B cell (primary cell): ENCODE results near the gene RASSF8. TPM values are rescaled to one million over a fixed set of nuclear protein-coding genes. Genes with fewer than 3 reads are reported as not detected.

Experiments
- ATAC-seq: fragments of 200-7000 bp; cut with Tn5 transposase; one replicate; pipeline ENCODE4 v1.10.0; 2021; ENCODE audit warnings: low read depth, mild to moderate bottlenecking, moderate number of reproducible peaks, moderate library complexity
- CTCF ChIA-PET: fragments of 350-600 bp; sonication (Branson Sonifier 250); formaldehyde crosslinking; loops from one replicate; lab custom pipeline; 2021; ENCODE audit warnings: antibody characterized with exemption, inconsistent platforms; lab: Charles Lee
- POLR2A ChIA-PET: fragments of 350-600 bp; sonication (Branson Sonifier 250); formaldehyde crosslinking; loops from one replicate; lab custom pipeline; 2021; ENCODE audit warnings: antibody characterized with exemption; lab: Charles Lee
- DNase-seq: peaks from one replicate; pipeline ENCODE4 v3.0.0; 2013
- H2AFZ ChIP-seq: 2 replicates; pipeline ENCODE4 v1.6.1; 2012; ENCODE audit warnings: mild to moderate bottlenecking, low read depth, low read length; ENCODE audit not compliant: insufficient read depth, poor library complexity, severe bottlenecking
- H3K27ac ChIP-seq, 2 donors: 1 replicate in 1 of 2; 2 replicates in 1 of 2; pipeline ENCODE4 v1.5.1; 2012 to 2013; ENCODE audit warnings: low read length in 2 of 2, mild to moderate bottlenecking in 2 of 2, moderate library complexity in 1 of 2
- H3K27me3 ChIP-seq, 4 experiments: fragments of 200-600 bp in 1 of 4; sonication (generic) in 1 of 4; replicated peaks in 1 of 4; 1 replicate in 2 of 4; 2 replicates in 2 of 4; pipeline versions ENCODE4 v1.6.1 to v1.7.0; 2013 to 2016; ENCODE audit warnings: low read length in 3 of 4, mild to moderate bottlenecking in 2 of 4, mixed read lengths in 1 of 4, moderate library complexity in 1 of 4; ENCODE audit not compliant: insufficient read depth in 4 of 4, control insufficient read depth in 3 of 4; ENCODE audit errors: control extremely low read depth in 1 of 4
- H3K36me3 ChIP-seq, 2 experiments: replicated peaks in 1 of 2; 1 replicate in 1 of 2; 2 replicates in 1 of 2; pipeline versions ENCODE4 v1.6.1 to v1.7.1; 2013; ENCODE audit warnings: low read length in 1 of 2; ENCODE audit not compliant: insufficient read depth in 2 of 2, control insufficient read depth in 1 of 2; ENCODE audit errors: control extremely low read depth in 1 of 2, extremely low read depth in 1 of 2
- H3K4me1 ChIP-seq, 2 donors: fragments of 200-600 bp in 1 of 2; sonication (generic) in 1 of 2; 1 replicate in 1 of 2; 2 replicates in 1 of 2; pipeline versions ENCODE4 v1.5.1 to v1.6.1; 2013 to 2017; ENCODE audit warnings: low read length in 2 of 2; ENCODE audit not compliant: control insufficient read depth in 2 of 2, insufficient read depth in 2 of 2
- H3K4me2 ChIP-seq: replicated peaks from 2 replicates; pipeline ENCODE3; 2012; ENCODE audit warnings: mild to moderate bottlenecking, low read depth, low read length; ENCODE audit not compliant: poor library complexity, severe bottlenecking
- H3K4me3 ChIP-seq, 5 experiments: fragments of 200-600 bp in 1 of 5; sonication (generic) in 1 of 5; 1 replicate in 3 of 5; 2 replicates in 2 of 5; pipeline versions ENCODE4 v1.5.1 to v1.7.0; 2011 to 2016; ENCODE audit warnings: low read length in 4 of 5, mild to moderate bottlenecking in 4 of 5, low read depth in 2 of 5, control low read depth in 1 of 5, moderate library complexity in 1 of 5; ENCODE audit not compliant: insufficient read depth in 1 of 5; ENCODE audit errors: control extremely low read depth in 1 of 5, extremely low read depth in 1 of 5
- H3K79me2 ChIP-seq: fragments of 200-600 bp; sonication (generic); one replicate; pipeline ENCODE4 v1.6.0; 2016; ENCODE audit warnings: low read length; ENCODE audit not compliant: control insufficient read depth, insufficient read depth
- H3K9ac ChIP-seq: fragments of 200-600 bp; sonication (generic); 2 replicates; pipeline ENCODE4 v1.6.1; 2017; ENCODE audit warnings: mild to moderate bottlenecking, low read length, moderate library complexity
- H3K9me3 ChIP-seq, 3 donors: one replicate each; pipeline versions ENCODE4 v1.6.1 to v1.7.1; 2013; ENCODE audit warnings: low read length in 2 of 3; ENCODE audit not compliant: control insufficient read depth in 2 of 3, insufficient read depth in 1 of 3; ENCODE audit errors: control extremely low read depth in 1 of 3
- H4K20me1 ChIP-seq: 2 replicates; pipeline ENCODE4 v1.6.0; 2012; ENCODE audit warnings: mild to moderate bottlenecking, low read length; ENCODE audit not compliant: insufficient read depth, control insufficient read depth, poor library complexity, severe bottlenecking
- H3K27ac Mint-ChIP-seq: one replicate; pipeline ENCODE4 v1.8.0; 2021; ENCODE audit warnings: mixed read lengths
- H3K27me3 Mint-ChIP-seq: one replicate; pipeline ENCODE4 v1.8.0; 2021; ENCODE audit warnings: mixed read lengths
- H3K4me1 Mint-ChIP-seq: one replicate; pipeline ENCODE4 v1.8.0; 2021; ENCODE audit warnings: mixed read lengths
- H3K4me3 Mint-ChIP-seq: one replicate; pipeline ENCODE4 v1.8.0; 2021; ENCODE audit warnings: mixed read lengths
- H3K9me3 Mint-ChIP-seq: one replicate; pipeline ENCODE4 v1.8.0; 2022; ENCODE audit warnings: mixed read lengths; ENCODE audit not compliant: insufficient read depth
- EZH2 ChIP-seq: IDR thresholded peaks from 2 replicates; pipeline ENCODE4 v1.6.1; 2012; ENCODE audit warnings: borderline replicate concordance, low read depth, mild to moderate bottlenecking, moderate library complexity, low read length; ENCODE audit not compliant: insufficient read depth, poor library complexity, severe bottlenecking
- WGBS: methylation state at CpG from one replicate; pipeline ENCODE4 v1.1.5; 2013; ENCODE audit warnings: missing lambda C conversion rate; ENCODE audit not compliant: insufficient coverage; 5-methylcytosine and 5-hydroxymethylcytosine counted together
- intact Hi-C: fragments of 100-400 bp; cut with micrococcal nuclease; formaldehyde crosslinking; loops from one replicate; pipeline ENCODE4 v1.10.0; 2022
- polyA plus RNA-seq: library from polyadenylated mRNA; depleted of rRNA; stranded (reverse); fragments of >200 nt; gene quantifications from 2 replicates; pipeline ENCODE4 v1.2.3, GENCODE V29; 2012
- total RNA-seq, 2 donors: library from RNA; stranded (reverse); fragments of 120-200 nt in 1 of 2; gene quantifications; 1 replicate in 1 of 2; 2 replicates in 1 of 2; pipeline versions ENCODE4 v1.2.3 to v1.2.4, GENCODE V29; 2013 to 2022
- TF ChIP-seq, protein P1 (sequence below): fragments of 200-600 bp; IDR thresholded peaks from one replicate; pipeline ENCODE4 v1.8.0; 2022; ENCODE audit warnings: antibody characterized with exemption, mild to moderate bottlenecking

RASSF8 gene
- total and polyA plus RNA-seq, 2 donors (not counting 1 experiment from before 2014, with no cell fraction given): 0.01 to 0.49 TPM

DNA sequence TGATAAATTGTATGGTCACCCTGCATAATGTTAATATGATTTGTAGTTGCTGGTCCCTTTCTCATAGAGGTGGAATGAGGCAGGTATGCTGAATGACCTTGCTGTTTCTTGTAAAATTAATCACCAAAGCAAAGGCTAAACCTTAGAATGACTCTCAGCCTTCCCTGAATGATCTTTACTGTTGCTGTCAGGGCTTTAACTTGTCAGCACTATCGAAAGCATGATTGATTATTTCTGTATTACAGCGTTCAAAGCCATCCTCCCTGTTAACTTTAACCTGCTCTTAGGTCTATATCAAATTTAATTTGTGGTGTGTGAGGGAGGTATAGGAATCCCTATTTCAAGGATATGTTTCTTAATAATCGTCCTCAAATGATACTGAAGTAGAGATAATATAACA, 23.1 kb downstream of the RASSF8 start:
- CTCF ChIA-PET: no interaction called here

GRCh38 chr12:25982416-25982815, 23.9 kb downstream of the RASSF8 start:
- DNase-seq (no peak), ATAC-seq (no peak)
- H3K27ac Mint-ChIP-seq: no peak overlapping the region
- Histone ChIP-seq H3K27me3 (peaks cover 0 to 6% (median under 1%) of the 10 kb centered on the region in 4 experiments), H3K4me1 (no peaks in the 10 kb centered on the region), H3K4me3 (no peak overlapping the region), H3K27ac (no peak overlapping the region), H3K9ac (no peak overlapping the region), H3K36me3 (no peaks in the 10 kb centered on the region), H4K20me1 (no peaks in the 10 kb centered on the region), H3K79me2 (no peaks in the 10 kb centered on the region), H3K4me2 (no peak overlapping the region), H2AFZ (no peak overlapping the region), H3K9me3 (no peaks in the 10 kb centered on the region)
- CTCF ChIA-PET: no interaction called here
- no peak for TF ChIP-seq EZH2
- TF ChIP-seq, protein P1, sequence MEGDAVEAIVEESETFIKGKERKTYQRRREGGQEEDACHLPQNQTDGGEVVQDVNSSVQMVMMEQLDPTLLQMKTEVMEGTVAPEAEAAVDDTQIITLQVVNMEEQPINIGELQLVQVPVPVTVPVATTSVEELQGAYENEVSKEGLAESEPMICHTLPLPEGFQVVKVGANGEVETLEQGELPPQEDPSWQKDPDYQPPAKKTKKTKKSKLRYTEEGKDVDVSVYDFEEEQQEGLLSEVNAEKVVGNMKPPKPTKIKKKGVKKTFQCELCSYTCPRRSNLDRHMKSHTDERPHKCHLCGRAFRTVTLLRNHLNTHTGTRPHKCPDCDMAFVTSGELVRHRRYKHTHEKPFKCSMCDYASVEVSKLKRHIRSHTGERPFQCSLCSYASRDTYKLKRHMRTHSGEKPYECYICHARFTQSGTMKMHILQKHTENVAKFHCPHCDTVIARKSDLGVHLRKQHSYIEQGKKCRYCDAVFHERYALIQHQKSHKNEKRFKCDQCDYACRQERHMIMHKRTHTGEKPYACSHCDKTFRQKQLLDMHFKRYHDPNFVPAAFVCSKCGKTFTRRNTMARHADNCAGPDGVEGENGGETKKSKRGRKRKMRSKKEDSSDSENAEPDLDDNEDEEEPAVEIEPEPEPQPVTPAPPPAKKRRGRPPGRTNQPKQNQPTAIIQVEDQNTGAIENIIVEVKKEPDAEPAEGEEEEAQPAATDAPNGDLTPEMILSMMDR: no peak
- no peaks in the 10 kb centered on the region for H3K9me3 Mint-ChIP-seq
- intact Hi-C loops: no loop called here
- H3K27me3 Mint-ChIP-seq: peaks cover 23% of the 10 kb centered on the region
- no CpG with 5 or more reads among the region's 1 CpG for WGBS
- POLR2A ChIA-PET: no interaction called here
- H3K4me3 Mint-ChIP-seq: no peak overlapping the region
- H3K4me1 Mint-ChIP-seq: no peaks in the 10 kb centered on the region

More for the DNA sequence above, 23.1 kb downstream of the RASSF8 start:
- Histone ChIP-seq H3K27me3 (peaks cover 0 to 6% (median under 1%) of the 10 kb centered on the region in 4 experiments), H3K27ac (no peak overlapping the region), H2AFZ (no peak overlapping the region), H4K20me1 (no peaks in the 10 kb centered on the region), H3K79me2 (no peaks in the 10 kb centered on the region), H3K4me1 (no peaks in the 10 kb centered on the region), H3K4me3 (no peak overlapping the region), H3K9ac (no peak overlapping the region), H3K36me3 (no peaks in the 10 kb centered on the region), H3K4me2 (no peak overlapping the region), H3K9me3 (no peaks in the 10 kb centered on the region)
- Mint-ChIP-seq H3K27ac (no peak overlapping the region), H3K4me1 (no peaks in the 10 kb centered on the region), H3K27me3 (peaks cover 26% of the 10 kb centered on the region), H3K4me3 (no peak overlapping the region), H3K9me3 (no peaks in the 10 kb centered on the region)
- intact Hi-C loops: no loop called here
- POLR2A ChIA-PET: no interaction called here
- DNase-seq (no peak), ATAC-seq (no peak)
- no CpG with 5 or more reads among the region's 3 CpGs for WGBS
- TF ChIP-seq, protein P1: no peak
- no peak for TF ChIP-seq EZH2
